ENCODE measurements around the gene SLC12A9. TPM values are rescaled to one million over a fixed set of nuclear protein-coding genes. Genes with fewer than 3 reads are reported as not detected.

SLC12A9 gene
- total RNA-seq, 1 experiment from 2014 or later: 23.0 TPM

DNA sequence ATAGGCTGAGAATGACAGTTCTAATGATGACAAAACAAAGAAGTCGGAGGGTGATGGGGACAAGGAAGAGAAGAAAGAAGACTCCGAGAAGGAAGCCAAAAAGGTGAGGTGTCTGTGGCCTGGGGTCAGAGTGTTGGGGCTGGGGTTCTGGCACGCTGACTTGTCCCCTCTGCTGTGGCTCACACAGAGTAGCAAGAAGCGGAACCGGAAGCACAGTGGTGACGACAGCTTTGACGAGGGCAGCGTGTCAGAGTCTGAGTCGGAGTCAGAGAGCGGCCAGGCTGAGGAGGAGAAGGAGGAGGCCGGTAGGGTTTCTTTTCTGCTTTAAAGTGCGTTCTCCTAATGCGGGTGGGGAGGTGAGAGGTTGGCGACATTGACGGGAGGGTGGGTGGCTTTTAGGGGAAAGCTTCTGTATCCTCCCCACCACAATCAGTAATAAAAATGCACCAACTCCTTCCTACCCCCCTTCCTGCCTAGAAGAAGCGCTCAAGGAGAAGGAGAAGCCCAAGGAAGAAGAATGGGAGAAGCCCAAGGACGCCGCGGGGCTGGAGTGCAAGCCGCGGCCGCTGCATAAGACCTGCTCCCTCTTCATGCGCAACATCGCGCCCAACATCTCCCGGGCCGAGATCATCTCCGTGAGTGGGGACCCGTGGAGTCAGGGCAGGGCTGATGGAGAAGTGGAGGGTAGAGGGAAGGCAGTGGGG lies 32.4 kb downstream of the SLC12A9 start:
- no peak for DNase-seq (ENCODE audit: low read depth)

DNA sequence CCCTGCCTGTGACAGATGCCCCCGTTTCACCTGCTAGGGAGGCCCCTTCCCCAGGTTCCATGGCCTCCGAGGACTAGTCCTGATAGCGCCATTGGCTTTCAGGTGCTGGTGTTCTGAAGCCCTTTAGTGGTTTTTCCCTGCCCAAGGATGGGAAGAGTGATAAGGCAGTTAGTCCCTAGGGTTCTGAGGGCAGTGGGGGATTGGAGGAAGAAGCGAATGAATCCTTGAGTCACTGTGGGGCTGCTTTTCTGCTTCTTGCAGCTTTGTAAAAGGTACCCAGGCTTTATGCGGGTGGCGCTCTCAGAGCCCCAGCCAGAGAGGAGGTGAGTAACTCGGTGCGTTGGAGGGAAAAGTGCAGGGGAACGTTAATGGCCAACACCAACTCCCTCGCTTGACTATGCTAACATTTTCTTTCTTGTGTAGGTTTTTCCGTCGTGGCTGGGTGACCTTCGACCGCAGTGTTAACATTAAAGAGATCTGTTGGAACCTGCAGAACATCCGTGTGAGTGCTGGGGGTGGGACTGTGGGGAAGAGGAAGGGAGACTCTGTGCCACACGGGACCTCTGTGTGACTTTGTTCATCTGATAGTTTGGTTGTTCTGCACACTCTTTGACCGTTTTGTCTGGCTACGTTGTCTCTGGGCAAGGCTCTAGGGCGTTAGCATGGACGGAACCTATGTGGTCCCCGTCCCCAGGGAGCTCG lies 33.1 kb downstream of the SLC12A9 start:
- no peak for DNase-seq (ENCODE audit: low read depth)

- DNase-seq (ENCODE audit: low read depth): no peak
These were observed 33.8 kb downstream of the SLC12A9 start for GRCh38 chr7:100886142-100886935.

GRCh38 chr7:100886936-100887515 lies 34.5 kb downstream of the SLC12A9 start:
- no peak for DNase-seq (ENCODE audit: low read depth)

- DNase-seq (ENCODE audit: low read depth): no peak
These were observed 35.2 kb downstream of the SLC12A9 start for GRCh38 chr7:100887516-100888290.

DNA sequence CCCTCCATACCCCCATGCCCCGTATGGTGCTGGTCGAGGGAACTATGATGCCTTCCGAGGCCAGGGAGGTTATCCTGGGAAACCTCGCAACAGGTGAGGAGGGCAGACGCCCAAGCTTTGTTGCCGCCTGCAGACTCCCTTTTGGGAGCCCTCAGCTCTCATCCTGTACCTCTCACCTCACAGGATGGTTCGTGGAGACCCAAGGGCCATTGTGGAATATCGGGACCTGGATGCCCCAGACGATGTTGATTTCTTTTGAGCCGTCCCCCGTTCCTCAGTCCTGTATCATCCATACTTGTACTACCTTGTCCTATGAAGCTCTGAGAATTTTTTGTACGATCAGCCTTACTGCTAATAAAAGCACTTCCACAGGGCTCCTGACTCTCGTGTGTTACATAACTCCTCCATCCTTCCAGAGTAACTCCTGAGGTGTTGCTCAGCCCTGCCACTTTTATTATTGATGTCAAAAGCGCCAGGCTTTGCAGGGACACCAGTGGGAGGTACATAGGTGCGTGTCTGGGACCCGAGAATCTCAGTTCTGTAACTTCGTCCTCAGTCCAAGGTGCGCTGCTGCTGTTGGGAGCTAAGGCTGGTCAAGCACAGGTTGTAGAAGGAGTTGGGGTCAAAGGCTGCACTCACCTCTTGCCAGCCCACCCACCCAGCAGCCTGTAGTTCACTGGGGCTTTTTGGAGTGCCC lies 35.9 kb downstream of the SLC12A9 start:
- no peak for DNase-seq (ENCODE audit: low read depth)

- no peak for DNase-seq (ENCODE audit: low read depth)
These were observed 36.7 kb downstream of the SLC12A9 start, which contains the start of gene UFSP1 for GRCh38 chr7:100888988-100889750. Gene UFSP1, minus strand, starts transcription at chr7:100889715. Its CDS starts 444 bp downstream, at chr7:100889271.

- no peak for DNase-seq (ENCODE audit: low read depth)
These were observed 38.4 kb downstream of the SLC12A9 start for GRCh38 chr7:100890653-100891567.

GRCh38 chr7:100891568-100892247 lies 39.2 kb downstream of the SLC12A9 start:
- no peak for DNase-seq (ENCODE audit: low read depth)

DNA sequence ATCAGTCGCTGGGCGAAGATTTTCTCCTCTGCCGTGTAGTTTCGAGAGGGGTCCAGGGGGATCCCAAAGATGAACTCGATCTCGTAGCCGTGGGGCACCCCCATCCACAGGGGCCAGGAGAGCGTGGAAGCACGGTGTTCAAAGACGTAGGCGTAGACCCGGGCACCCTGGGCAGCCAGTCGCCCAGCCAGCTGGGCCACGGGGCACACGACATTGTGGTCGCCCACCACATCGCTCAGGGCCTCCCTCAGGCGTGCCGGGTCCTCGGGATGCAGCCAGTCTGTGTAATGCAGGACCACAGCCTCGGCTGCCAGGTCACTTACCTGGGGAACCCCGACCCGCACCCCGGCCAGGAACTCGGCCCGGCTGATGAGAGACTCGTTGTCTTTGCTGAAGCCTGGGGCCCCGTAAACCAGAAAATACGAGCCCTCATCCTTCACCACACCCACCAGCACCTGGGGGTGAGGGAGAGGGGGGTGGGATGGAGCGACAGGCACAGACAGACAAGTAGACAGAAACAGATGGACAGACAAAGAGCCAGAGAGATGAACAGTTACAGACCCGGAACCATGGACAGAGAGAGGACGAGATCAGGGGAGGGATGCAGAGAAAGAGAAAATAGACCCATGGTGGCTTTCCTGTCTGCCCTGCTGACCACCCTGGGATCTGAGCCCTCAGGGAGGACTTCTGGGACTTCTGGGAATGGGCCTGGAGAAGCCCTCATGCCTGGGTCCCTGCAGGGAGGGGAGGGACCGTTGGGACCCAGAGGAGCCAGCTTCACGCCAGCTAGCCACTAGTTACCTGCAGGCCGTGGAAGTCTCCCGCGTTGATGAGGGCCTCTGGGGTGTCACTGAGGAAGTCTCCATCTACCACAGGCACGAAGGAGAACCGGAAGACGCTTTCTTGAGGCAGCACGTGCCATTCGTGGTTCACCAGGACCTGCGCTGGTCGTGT lies 40.1 kb downstream of the SLC12A9 start:
- DNase-seq (ENCODE audit: low read depth): no peak

DNA sequence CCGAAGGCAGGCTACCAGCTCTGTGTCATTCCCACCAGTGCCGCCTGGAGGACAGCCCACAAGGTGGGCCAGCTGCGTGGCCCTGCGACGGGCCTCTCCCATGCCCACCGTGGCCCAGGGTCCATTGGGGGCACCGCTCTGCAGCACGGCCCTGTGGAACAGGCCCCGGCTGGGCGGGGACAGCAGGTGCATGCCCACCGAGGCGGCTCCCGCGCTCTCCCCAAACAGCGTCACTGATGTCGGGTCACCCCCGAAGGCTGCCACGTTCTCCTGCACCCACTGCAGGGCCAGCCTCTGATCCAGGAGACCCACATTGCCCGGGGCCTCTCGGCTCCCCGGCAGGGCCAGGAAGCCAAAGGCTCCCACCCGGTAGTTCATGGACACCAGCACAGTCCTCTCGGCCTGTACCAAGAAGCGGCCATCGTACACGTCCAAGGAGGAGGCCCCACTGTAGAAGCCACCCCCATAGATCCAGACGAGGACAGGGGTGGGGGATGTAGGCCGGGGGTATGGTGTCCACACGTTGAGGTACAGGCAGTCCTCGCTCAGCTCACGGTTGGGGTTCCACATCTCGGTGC lies 40.9 kb downstream of the SLC12A9 start:
- DNase-seq (ENCODE audit: low read depth): no peak

- DNase-seq (ENCODE audit: low read depth): no peak
These were observed 41.6 kb downstream of the SLC12A9 start for GRCh38 chr7:100893910-100894721.

DNA sequence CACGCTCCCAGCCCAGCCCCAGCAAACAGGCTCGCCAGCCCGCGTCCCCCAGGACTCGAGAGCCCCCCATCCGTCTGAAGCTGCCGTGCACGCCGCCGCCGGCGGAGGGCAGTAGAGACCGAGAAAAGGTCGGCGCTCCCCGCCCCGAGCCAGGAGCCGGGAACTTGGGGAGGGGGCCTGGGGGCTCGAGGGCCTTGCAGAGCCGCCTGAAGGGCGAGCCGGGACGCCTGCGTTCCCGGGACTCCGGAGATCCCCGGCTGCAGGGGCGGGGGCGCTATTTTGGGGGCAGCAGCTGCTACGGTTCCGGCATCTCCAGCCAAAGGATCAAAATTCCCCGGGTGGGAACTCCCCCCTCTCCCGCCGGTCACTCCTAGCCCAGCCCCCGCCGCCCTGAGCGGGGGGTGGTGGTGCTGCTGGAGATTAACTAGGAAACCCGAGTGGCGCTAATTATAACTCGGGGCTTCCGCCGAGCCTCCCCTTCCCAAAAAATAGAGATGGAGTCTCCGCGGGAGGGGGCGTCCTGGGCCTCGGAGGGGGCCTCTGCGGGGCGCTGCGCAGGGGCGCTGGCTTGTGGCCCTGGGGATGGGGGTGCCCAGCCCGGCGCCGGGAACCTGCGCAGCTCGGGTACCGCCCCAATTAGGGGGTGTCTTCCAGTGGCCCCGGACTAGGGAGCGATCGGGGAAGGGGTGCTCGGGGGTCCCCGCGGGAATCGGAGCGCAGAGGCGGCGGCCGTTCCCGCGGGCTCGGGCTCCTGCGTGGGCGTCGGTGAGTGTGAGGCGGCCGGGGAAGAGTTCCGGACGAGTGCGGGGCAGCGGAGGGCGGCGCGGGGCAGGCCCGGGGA lies 42.6 kb downstream of the SLC12A9 start:
- DNase-seq (ENCODE audit: low read depth): no peak

DNA sequence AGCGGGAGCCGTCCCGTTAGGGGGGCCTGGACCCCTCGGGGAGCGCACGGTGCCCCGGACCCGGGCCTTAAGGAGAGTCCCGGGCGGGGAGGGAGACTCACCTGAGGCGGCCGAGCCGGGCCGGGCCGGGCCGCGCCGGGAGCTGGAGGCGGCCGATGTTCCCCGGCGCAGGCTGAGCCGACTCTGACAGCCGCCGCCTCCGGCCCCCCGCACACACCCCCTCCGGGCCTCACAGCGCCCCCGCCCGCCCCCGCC lies 43.1 kb downstream of the SLC12A9 start, which contains the start of gene ACHE:
Gene ACHE, minus strand, starts transcription at position 188 of the 255 bp plus-strand sequence. CDS start 1,656 bp downstream, outside the sequence.
- DNase-seq (ENCODE audit: low read depth): no peak
